ENCODE measurements around the gene DUSP8.

GRCh38 chr11:1520209-1520662, 51.8 kb downstream of the DUSP8 start:
- no peak for TF ChIP-seq CTCF (IDR thresholded peaks at IDR 0.05)
- no peak for TF ChIP-seq ZFX (IDR thresholded peaks at IDR 0.05; ENCODE audit: borderline replicate concordance)

Data from 22Rv1 (cell line).